Testis (tissue), 2 donors: ENCODE data around the gene NUTM2E.
"Not testable (repeated sequence)": the region's sequence is repeated elsewhere in the genome, so short reads cannot be mapped to it uniquely, and the experiment has no call there.

ENCODE experiments used
- CTCF ChIP-seq, 3 experiments: fragments of 450-650 bp in 2 of 3; fragments of 200-600 bp in 1 of 3; sonication (generic) in 1 of 3; IDR thresholded peaks; one replicate each; pipeline ENCODE4 v1.5.1; 2016 to 2019; ENCODE audit warnings: antibody characterized with exemption in 3 of 3, mild to moderate bottlenecking in 2 of 3, moderate library complexity in 1 of 3
- POLR2A ChIP-seq: fragments of 450-650 bp; IDR thresholded peaks from one replicate; pipeline ENCODE4 v1.6.1; 2017; ENCODE audit warnings: antibody characterized with exemption, mild to moderate bottlenecking, moderate library complexity

GRCh38 chr10:79779992-79780391, 46.5 kb upstream of the NUTM2E start:
- TF ChIP-seq CTCF (IDR thresholded peaks at IDR 0.05); POLR2A: not testable (repeated sequence)
